ENCODE results near the gene TMEM119.
"Not testable (repeated sequence)": the region's sequence is repeated elsewhere in the genome, so short reads cannot be mapped to it uniquely, and the experiment has no call there.

The TMEM119 gene

GRCh38 chr12:108634341-108634751 lies 36.5 kb upstream of the TMEM119 start:
- no peak for DNase-seq

GRCh38 chr12:108633534-108634248 lies 35.8 kb upstream of the TMEM119 start, which contains the start of gene SELPLG:
Gene SELPLG (minus strand): TSS chr12:108633894. CDS start chr12:108624307, 9,587 bp downstream.
- DNase-seq, result peak; percentile 81

- DNase-seq, result no peak
Measured at GRCh38 chr12:108633081-108633533, 35.2 kb upstream of the TMEM119 start.

GRCh38 chr12:108631261-108631660 lies 33.4 kb upstream of the TMEM119 start:
- not testable (repeated sequence) for DNase-seq

- DNase-seq, result no peak
Measured at GRCh38 chr12:108630481-108631207, 32.8 kb upstream of the TMEM119 start.

- DNase-seq, result peak; percentile 47
Measured at GRCh38 chr12:108629824-108630476, 32.1 kb upstream of the TMEM119 start.

GRCh38 chr12:108629151-108629550 lies 31.3 kb upstream of the TMEM119 start:
- DNase-seq, result no peak

- DNase-seq, result no peak
Measured at GRCh38 chr12:108627134-108627920, 29.4 kb upstream of the TMEM119 start.

GRCh38 chr12:108625228-108625627 lies 27.3 kb upstream of the TMEM119 start:
- DNase-seq, result no peak

GRCh38 chr12:108623577-108623976 lies 25.7 kb upstream of the TMEM119 start:
- DNase-seq, result no peak

GRCh38 chr12:108622921-108623514 lies 25.1 kb upstream of the TMEM119 start:
- no peak for DNase-seq

GRCh38 chr12:108622421-108622820 lies 24.5 kb upstream of the TMEM119 start:
- DNase-seq, result no peak

- DNase-seq, result no peak
Measured at GRCh38 chr12:108621161-108621560, 23.3 kb upstream of the TMEM119 start.

GRCh38 chr12:108620236-108620879 lies 22.5 kb upstream of the TMEM119 start:
- no peak for DNase-seq

GRCh38 chr12:108619369-108620160 lies 21.7 kb upstream of the TMEM119 start:
- no peak for DNase-seq

- not testable (repeated sequence) for DNase-seq
Measured at GRCh38 chr12:108618953-108619274, 21.0 kb upstream of the TMEM119 start.

- peak; percentile 77 for DNase-seq
Measured at GRCh38 chr12:108618079-108618952, 20.4 kb upstream of the TMEM119 start.

- DNase-seq, result peak; percentile 70
Measured at GRCh38 chr12:108616941-108617858, 19.3 kb upstream of the TMEM119 start.

- DNase-seq, result no peak
Measured at GRCh38 chr12:108616359-108616758, 18.5 kb upstream of the TMEM119 start.
